ENCODE measurements around the gene RTN4.
"Not testable (repeated sequence)": the region's sequence is repeated elsewhere in the genome, so short reads cannot be mapped to it uniquely, and the experiment has no call there.

RTN4 gene

DNA sequence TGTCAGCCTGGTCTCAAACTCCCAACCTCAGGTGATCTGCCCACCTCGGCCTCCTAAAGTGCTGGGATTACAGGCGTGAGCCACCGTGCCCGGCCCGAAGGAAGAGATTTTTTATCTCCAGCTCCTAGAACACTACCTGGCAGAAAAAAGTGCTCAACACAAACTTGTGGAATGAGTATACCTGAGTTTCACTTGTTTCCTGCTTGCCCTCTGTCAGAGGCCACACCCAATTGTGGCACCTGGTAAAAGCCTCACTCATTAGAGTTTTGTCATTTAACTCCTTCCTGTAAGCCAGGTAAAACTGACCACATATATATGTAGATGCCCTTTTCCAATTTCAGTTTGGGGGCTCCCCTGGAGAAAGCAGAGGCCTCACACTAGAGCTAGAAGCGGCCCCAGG is 42.2 kb upstream of the RTN4 start:
- TF ChIP-seq, protein P1, sequence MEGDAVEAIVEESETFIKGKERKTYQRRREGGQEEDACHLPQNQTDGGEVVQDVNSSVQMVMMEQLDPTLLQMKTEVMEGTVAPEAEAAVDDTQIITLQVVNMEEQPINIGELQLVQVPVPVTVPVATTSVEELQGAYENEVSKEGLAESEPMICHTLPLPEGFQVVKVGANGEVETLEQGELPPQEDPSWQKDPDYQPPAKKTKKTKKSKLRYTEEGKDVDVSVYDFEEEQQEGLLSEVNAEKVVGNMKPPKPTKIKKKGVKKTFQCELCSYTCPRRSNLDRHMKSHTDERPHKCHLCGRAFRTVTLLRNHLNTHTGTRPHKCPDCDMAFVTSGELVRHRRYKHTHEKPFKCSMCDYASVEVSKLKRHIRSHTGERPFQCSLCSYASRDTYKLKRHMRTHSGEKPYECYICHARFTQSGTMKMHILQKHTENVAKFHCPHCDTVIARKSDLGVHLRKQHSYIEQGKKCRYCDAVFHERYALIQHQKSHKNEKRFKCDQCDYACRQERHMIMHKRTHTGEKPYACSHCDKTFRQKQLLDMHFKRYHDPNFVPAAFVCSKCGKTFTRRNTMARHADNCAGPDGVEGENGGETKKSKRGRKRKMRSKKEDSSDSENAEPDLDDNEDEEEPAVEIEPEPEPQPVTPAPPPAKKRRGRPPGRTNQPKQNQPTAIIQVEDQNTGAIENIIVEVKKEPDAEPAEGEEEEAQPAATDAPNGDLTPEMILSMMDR (IDR thresholded peaks at IDR 0.05; ENCODE audit: low read depth, low read length), result no peak
- no peak for DNase-seq (ENCODE audit: extremely low read depth, low read depth)

DNA sequence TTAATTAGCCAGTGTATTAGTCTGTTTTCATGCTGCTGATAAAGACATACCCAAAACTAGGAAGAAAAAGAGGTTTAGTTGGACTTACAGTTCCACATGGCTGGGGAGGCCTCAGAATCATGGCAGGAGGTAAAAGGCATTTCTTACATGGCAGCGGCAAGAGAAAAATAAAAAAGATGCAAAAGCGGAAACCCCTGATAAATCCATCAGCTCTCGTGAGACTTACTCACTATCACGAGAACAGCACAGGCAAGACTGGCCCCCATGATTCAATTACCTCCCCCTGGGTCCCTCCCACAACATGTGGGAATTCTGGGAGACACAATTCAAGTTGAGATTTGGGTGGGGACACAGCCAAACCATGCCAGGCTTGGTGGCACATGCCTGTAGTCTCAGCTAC is 41.4 kb upstream of the RTN4 start:
- not testable (repeated sequence) for DNase-seq (ENCODE audit: extremely low read depth, low read depth)

DNA sequence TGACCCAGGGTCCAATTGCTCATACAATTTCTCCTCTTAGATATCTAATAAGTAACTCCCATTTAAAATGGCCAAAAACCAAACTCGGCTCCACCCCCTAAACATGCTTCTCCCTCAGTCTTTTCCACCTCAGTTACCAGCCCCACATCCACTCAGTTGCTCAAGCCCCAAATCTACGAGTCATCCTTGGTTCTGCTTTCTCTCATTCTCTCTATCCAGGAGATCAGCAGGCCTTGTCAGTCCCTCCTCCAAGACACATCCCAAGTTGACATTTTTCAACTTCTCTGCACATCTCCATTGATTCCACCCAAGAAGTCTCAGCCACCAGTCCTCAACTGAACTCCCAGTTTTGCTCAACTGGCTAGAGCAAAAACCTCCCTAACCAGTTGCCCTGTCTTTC is 40.5 kb upstream of the RTN4 start:
- no peak for DNase-seq (ENCODE audit: extremely low read depth, low read depth)
- TF ChIP-seq, protein P1 (IDR thresholded peaks at IDR 0.05; ENCODE audit: low read depth, low read length), result no peak

DNA sequence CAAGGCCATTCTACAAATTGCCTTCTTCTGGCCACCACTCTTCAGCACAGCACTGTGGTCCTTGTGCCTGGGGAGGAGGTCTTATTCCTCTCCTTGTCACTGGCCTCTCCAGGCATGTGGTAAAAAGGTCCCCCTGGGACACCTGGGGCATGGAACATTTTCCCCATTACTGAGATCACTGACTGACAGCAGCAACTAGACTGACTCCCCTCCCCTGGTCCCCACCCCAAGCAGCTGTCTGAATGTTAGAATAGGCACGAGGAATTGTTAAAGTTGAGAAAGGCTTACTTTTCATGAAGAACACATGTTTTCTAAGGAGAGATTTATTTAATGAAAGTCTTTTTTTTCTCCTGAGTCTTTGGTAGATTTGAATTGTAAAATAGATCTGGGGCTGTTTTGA is 39.5 kb upstream of the RTN4 start:
- TF ChIP-seq, protein P1 (IDR thresholded peaks at IDR 0.05; ENCODE audit: low read depth, low read length), result no peak
- DNase-seq (ENCODE audit: extremely low read depth, low read depth), result no peak

DNA sequence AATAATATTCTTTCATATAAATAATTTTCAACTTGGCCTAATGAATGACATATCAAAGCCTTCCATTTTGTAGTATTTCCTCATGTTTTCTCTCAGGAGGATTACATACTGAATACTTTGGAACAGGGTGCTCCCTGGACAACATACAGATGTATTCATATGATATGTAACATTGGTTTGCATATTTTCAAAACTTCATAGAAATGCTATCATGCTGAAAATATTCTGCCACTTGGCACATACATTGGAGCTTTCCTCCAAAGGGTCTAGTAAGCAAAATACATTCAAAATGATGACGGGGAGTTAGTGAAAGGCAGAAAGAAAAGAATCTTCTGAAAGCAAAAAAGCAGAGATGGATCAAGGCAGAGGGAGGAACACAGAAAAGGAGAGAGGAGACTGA is 38.1 kb upstream of the RTN4 start:
- TF ChIP-seq, protein P1 (IDR thresholded peaks at IDR 0.05; ENCODE audit: low read depth, low read length), result no peak
- DNase-seq (ENCODE audit: extremely low read depth, low read depth), result no peak

DNA sequence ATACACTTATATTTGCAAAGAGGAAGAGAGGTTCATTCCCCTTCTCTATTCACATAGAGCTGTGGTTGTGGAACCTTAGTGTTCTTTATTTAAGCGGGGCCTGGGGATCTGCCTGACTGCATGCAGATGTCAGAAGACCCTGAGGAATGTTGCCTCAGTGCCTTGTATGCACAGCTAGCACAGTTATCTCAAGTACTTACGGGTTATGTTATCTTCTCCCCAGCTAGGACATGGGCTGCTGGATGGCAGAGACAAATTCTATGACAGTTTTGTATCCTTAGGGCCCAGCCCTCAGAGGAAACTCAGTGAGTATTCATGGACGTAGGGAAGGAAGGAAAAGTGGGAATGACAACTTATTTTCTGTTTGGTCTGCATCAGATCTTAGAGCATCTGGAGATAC is 37.7 kb upstream of the RTN4 start:
- TF ChIP-seq, protein P1 (IDR thresholded peaks at IDR 0.05; ENCODE audit: low read depth, low read length), result no peak
- DNase-seq (ENCODE audit: extremely low read depth, low read depth), result no peak

DNA sequence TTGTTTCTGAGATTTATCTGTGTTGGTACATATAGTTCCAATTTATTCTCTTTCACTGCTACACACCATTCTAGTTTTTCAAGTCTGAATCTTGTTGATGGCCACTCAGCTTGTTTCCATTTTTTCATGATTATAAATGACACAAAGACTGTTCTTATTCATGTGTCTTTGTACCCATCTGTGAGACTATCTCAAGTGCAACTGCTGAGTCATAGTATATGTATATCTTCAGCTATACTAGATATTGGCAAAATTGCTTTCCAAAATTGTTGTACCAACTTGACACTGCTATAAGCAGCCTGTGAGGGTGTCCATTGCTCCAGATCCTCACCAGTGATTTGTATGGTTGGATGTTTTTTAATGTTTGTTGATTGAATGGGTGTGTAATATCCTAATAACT is 37.2 kb upstream of the RTN4 start:
- TF ChIP-seq, protein P1 (IDR thresholded peaks at IDR 0.05; ENCODE audit: low read depth, low read length), result no peak
- no peak for DNase-seq (ENCODE audit: extremely low read depth, low read depth)

DNA sequence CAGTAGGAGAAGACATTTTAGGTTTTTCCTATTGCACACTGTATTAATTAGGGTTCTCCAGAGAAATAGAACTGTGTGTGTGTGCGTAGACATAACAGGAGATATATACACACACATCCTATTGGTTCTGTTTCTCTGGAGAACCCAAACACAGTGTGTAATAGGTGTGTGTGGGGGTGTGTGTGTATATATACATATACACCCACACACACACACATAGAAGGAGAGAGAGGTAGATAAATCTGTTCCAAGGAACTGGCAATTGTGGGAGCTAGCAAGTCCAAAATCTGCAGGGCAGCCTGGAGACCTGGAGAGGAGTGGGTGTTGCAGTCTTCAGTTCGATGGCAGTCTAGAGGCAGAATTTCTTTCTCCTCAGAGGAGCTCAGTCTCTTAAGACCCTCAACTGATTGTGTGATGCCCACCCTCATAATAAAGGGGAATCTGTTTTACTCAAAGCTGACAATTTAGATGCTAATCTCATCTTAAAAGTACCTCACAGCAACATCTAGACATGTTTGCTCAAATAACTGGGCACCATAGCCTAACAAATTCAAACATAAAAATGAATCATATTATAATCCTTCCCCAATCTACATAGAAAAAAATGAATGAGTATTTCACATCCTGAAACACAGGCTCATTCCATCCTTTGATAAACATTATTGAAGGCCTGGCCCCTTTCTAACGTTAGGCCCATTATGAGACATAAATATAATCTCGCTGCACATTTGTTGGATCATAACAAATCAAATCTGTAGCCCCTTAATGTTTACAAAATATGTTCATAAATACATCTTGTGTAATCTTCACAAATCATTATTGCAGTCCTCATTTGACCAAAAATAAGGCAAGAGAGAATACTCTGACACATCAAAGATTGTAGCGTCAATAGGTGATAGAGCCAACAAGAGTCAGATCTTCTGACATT is 35.1 kb upstream of the RTN4 start:
- DNase-seq (ENCODE audit: extremely low read depth, low read depth), result no peak
- TF ChIP-seq, protein P1 (IDR thresholded peaks at IDR 0.05; ENCODE audit: low read depth, low read length), result no peak
